ENCODE results near the gene GIPC1. TPM values are rescaled to one million over a fixed set of nuclear protein-coding genes. Genes with fewer than 3 reads are reported as not detected.
A peak's percentile ranks its signal among the peaks of the same experiment; 100 is the strongest.

The GIPC1 gene
- total and polyA plus RNA-seq, 9 of the 15 experiments (the other 6 are each of a cell fraction or from before 2014, with no cell fraction given), result 0.49 to 54.7 (median 24.8) TPM

GRCh38 chr19:14472202-14472938 is 23.6 kb downstream of the GIPC1 start (continued):
- TF ChIP-seq IRF2 (CRISPR knock-in tag; IDR thresholded peaks at IDR 0.05) (no peak), GATAD2A (IDR thresholded peaks at IDR 0.05) (peak; percentile 46), MAX (CRISPR knock-in tag; IDR thresholded peaks at IDR 0.05) (peak; percentile 95), ZNF507 (tag; conservative IDR thresholded peaks at IDR 0.05) (no peak), TAF9B (IDR thresholded peaks at IDR 0.05; ENCODE audit: partially characterized antibody) (no peak), ARID1B (IDR thresholded peaks at IDR 0.05) (no peak), SREBF1 (IDR thresholded peaks at IDR 0.05; ENCODE audit: borderline replicate concordance, low read depth, low read length) (no peak), SMARCA5 (IDR thresholded peaks at IDR 0.05) (no peak), ELF1 (tag; IDR thresholded peaks at IDR 0.05) (no peak), FOXK2 (conservative IDR thresholded peaks at IDR 0.05 in 1 of 2, IDR thresholded peaks at IDR 0.05 in 1 of 2; ENCODE audit: low read depth in 2 of 2) (no peak), THRAP3 (IDR thresholded peaks at IDR 0.05; ENCODE audit: borderline replicate concordance) (no peak), ZNF512 (tag; IDR thresholded peaks at IDR 0.05) (no peak), ZNF311 (CRISPR knock-in tag; IDR thresholded peaks at IDR 0.05) (no peak), SIRT6 (IDR thresholded peaks at IDR 0.05; ENCODE audit: low read depth, low read length) (no peak), RBFOX2 (IDR thresholded peaks at IDR 0.05; ENCODE audit: low read depth, low read length) (peak; percentile 62), RBM14 (IDR thresholded peaks at IDR 0.05; ENCODE audit: borderline replicate concordance, insufficient read depth, low read depth, low read length) (peak; percentile 35; the same call in 1 of the 2 replicates), CHAMP1 (IDR thresholded peaks at IDR 0.05) (no peak), CCNT2 (IDR thresholded peaks at IDR 0.05; ENCODE audit: borderline replicate concordance, extremely low read depth, insufficient read length, low read depth, low read length) (peak; percentile 62), ZNF354B (CRISPR knock-in tag; IDR thresholded peaks at IDR 0.05) (no peak), NCOR1 (IDR thresholded peaks at IDR 0.05) (no peak), PRPF4 (IDR thresholded peaks at IDR 0.05; ENCODE audit: insufficient read depth, low read depth, low read length, poor library complexity, severe bottlenecking) (no peak), RFX7 (CRISPR knock-in tag; IDR thresholded peaks at IDR 0.05) (no peak; the same call in 1 of the 2 replicates), RCOR1 (IDR thresholded peaks at IDR 0.05; ENCODE audit: borderline replicate concordance in 1 of 2, low read depth in 2 of 2, low read length in 2 of 2) (peak; percentile 14 to 23; a peak in 1 of 4 replicates), E2F1 (CRISPR knock-in tag; IDR thresholded peaks at IDR 0.05) (peak; percentile 52; the same call in 1 of the 2 replicates)

Measured in K562 (cell line).